Measurements from ENCODE around the gene PTP4A1.
"Not testable (repeated sequence)": the region's sequence is repeated elsewhere in the genome, so short reads cannot be mapped to it uniquely, and the experiment has no call there.

PTP4A1 gene

GRCh38 chr6:63572044-63572746 lies at the start of gene PTP4A1, which contains the start of gene LOC128125822:
TSS of gene PTP4A1 (plus strand) at chr6:63572480. CDS start at chr6:63576881, 4,401 bp downstream.
TSS of gene LOC128125822 (plus strand) at chr6:63572480.
- peak; percentile 94 to 95 for DNase-seq (ENCODE audit: low read depth in 2 of 2)

GRCh38 chr6:63522911-63523287 lies 49.4 kb upstream of the PTP4A1 start:
- not testable (repeated sequence) for DNase-seq (ENCODE audit: low read depth in 2 of 2)

DNA sequence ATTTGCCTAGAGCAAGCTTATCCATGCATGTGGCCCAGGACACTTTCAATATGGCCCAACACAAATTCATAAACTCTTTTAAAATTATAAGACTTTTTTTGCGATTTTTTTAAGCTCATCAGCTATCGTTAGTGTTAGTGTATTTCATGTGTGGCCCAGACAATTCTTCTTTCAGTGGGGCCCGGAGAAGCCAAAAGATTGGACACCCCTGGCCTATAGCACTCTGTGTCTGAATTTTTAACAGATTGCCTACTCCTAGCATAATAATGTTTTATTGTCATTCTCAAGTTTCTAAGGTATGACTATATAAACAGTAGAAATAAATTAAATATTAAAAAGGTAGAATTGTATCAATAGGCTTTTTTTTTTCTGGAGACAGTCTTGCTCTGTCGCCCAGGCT lies 48.6 kb upstream of the PTP4A1 start:
- DNase-seq (ENCODE audit: low read depth in 2 of 2) = no peak

DNA sequence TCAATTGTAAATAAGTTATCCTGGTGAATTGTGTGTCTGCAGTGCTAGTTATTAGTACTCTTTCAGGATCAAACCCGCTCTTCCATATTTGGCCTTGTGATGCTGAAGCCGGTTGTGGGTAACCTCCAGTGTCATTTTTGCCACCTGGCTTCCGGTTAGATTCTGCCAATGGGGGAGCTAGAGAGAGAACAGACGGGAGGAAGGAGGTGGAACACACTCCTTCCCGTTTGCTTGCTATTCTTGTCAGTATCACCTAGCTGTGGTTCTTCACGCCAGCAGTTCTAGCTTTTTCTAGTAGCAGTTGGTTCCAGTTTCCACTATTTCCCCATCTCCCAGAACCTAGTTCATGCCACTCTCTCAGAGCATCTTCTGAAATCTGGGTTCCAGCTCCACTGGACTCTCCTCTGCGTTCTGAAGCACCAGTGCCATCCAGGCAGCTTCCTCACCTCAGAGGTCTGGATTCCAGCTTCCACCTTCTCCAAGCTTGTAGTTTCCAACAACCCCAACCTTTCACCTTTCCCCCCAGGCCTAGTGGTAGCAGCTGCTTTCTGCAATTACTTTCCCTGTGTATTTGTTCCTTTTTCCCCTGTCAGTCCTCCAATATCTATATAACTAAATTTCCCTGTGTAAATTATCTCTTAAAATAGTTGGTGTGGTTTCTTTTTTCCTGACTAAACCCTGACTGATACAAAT lies 46.9 kb upstream of the PTP4A1 start:
- no peak for DNase-seq (ENCODE audit: low read depth in 2 of 2)

DNA sequence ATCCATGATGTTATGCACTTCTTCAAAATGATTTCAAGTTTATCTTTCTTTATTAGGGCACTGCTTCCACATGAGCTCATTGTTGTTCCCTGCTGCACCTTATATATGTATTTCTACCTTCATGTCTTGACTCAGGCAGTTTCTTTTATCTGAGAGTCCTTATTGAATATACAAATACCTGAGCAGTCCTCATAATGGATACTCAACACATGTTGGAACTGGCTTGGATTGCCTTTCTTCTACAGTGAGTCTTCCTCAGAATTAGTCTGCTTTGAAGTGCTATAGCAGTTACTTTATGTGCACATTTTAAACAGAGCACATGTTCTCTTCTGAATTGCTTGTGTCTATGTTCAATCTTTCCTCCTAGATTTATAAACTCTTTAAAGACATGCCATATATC lies 45.3 kb upstream of the PTP4A1 start:
- DNase-seq (ENCODE audit: low read depth in 2 of 2) = no peak

- no peak for DNase-seq (ENCODE audit: low read depth in 2 of 2)
These were observed 44.4 kb upstream of the PTP4A1 start for GRCh38 chr6:63527658-63528514.

- no peak for DNase-seq (ENCODE audit: low read depth in 2 of 2)
These were observed 42.8 kb upstream of the PTP4A1 start for GRCh38 chr6:63529498-63529897.

GRCh38 chr6:63530182-63530581 lies 42.1 kb upstream of the PTP4A1 start:
- DNase-seq (ENCODE audit: low read depth in 2 of 2) = no peak

- DNase-seq (ENCODE audit: low read depth in 2 of 2) = no peak
These were observed 41.3 kb upstream of the PTP4A1 start for GRCh38 chr6:63530991-63531390.

DNA sequence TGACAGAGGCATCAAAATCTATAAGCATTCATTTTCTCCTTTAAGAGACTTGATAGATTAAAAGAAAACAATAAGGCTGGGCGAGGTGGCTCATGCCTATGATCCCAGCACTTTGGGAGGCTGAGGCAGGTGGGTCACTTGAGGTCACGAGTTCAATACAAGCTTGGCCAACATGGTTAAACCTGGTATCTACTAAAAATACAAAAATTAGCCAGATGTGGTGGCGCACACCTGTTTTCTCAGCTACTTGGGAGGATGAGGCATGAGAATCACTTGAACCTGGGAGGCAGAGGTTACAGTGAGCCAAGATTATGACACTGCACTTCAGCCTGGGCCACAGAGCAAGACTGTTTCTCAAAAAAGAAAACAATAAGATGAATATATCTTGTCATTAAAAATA lies 39.3 kb upstream of the PTP4A1 start:
- DNase-seq (ENCODE audit: low read depth in 2 of 2) = no peak

DNA sequence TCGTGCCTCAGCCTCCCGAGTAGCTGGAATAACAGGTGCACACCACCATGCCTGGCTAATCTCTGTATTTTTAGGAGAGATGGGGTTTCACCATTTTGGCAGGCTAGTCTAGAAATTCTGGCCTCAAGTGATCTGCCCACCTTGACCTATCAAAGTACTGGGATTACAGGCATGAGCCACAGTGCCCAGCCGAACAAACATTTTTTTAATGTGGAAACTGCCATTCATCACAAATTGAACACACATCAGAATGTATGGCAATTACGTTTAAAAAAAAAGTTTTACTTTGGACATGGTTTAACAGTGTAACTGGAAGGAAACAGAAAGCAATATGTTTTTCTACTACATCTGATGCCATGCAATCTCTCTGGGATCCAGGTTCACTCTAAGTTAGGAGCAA lies 38.3 kb upstream of the PTP4A1 start:
- DNase-seq (ENCODE audit: low read depth in 2 of 2) = no peak

DNA sequence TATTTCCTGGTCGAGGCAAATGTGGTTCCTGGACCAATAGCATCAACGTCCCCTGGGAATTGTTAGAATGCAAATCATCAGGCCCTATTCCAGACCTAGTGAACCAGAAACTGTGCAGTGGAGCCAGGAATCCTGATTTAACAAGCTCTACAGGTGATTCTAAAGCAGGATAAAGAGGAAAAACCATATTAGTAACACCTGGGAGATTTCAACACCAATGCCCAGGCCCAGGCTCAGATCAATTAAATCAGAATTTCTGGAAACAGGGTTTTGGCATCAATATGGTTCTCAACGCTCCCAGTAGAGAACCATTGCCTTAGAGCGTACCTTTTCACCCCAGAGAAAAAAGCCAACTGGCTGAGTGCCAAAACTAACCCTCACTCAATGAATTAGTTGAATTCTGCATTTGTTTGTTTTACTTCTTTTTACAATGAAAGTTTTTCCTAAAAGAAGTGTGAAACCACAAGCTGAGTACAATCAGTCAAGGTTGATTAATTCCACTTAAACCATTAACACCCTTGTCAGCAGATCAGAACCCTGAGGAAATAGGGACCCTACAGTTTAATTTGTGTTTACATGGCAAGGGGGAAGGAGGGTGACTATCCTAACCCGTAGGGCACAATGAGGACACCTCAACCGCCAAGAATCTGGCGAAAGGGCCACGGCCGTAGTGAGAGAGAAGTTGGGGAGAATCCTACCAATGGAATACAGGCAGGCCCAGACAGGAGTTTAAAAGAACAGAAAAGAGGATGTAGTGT lies 34.9 kb upstream of the PTP4A1 start:
- no peak for DNase-seq (ENCODE audit: low read depth in 2 of 2)

- DNase-seq (ENCODE audit: low read depth in 2 of 2) = no peak
These were observed 34.4 kb upstream of the PTP4A1 start for GRCh38 chr6:63537959-63538300.

DNA sequence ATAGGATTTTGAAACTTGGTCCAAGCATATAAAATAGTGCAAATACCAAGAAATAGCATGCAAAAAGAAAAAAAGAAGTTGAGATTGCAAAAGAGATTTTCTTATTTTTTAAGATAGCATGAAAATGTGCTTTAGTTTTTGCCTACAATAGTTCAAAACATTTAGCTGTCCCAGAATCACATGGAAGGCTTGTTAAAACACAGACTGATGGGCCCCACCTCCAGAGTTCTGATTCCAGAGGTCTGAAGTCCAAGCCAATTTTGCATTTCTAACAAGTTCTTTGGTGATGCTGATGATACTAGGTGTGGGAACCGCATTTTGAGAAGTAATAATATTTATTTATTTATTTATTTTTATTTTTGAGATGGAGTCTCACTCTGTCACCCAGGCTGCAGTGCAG lies 33.7 kb upstream of the PTP4A1 start:
- DNase-seq (ENCODE audit: low read depth in 2 of 2) = no peak

- no peak for DNase-seq (ENCODE audit: low read depth in 2 of 2)
These were observed 29.3 kb upstream of the PTP4A1 start for GRCh38 chr6:63543001-63543400.

- no peak for DNase-seq (ENCODE audit: low read depth in 2 of 2)
These were observed 28.3 kb upstream of the PTP4A1 start for GRCh38 chr6:63543982-63544381.

GRCh38 chr6:63546236-63546635 lies 26.0 kb upstream of the PTP4A1 start:
- DNase-seq (ENCODE audit: low read depth in 2 of 2) = no peak

GRCh38 chr6:63546697-63547096 lies 25.6 kb upstream of the PTP4A1 start:
- no peak for DNase-seq (ENCODE audit: low read depth in 2 of 2)

- DNase-seq (ENCODE audit: low read depth in 2 of 2) = no peak
These were observed 23.2 kb upstream of the PTP4A1 start for GRCh38 chr6:63549076-63549475.

DNA sequence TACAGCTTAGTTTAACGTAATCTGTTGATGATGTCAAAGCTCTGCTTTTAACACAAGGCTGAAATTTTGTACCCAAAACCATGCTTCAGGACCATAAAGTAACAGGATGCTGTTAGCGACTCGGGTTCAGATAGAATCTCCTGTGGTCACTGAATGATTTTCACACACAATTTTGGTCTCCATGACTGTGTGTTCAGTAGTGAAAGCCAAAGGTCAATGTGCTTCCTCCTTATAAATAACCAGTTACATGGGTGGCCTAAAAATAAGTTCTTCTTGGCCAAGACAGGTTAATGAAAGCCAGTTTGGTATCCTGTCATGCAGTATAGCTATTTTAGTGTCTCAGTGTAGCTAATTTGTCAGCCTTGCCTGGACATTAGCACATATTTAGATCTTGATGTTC lies 19.1 kb upstream of the PTP4A1 start:
- no peak for DNase-seq (ENCODE audit: low read depth in 2 of 2)

- no peak for DNase-seq (ENCODE audit: low read depth in 2 of 2)
These were observed 18.4 kb upstream of the PTP4A1 start for GRCh38 chr6:63553900-63554299.

GRCh38 chr6:63554782-63555181 lies 17.5 kb upstream of the PTP4A1 start:
- no peak for DNase-seq (ENCODE audit: low read depth in 2 of 2)

All from activated CD8-positive, alpha-beta memory T cell treated with anti-CD3 and anti-CD28 coated beads for 4 hours (primary cell).